Neural progenitor cell (in vitro differentiated cells): ENCODE data around the gene EHD4. TPM values are rescaled to one million over a fixed set of nuclear protein-coding genes. Genes with fewer than 3 reads are reported as not detected.

ENCODE experiments used
- DNase-seq: peaks from one replicate; pipeline ENCODE4 v3.0.0-alpha.2; 2016; ENCODE audit warnings: low spot score
- H2AFZ ChIP-seq: fragments of 200-600 bp; sonication (generic); replicated peaks from 2 replicates; pipeline ENCODE4 v1.6.1; 2016; ENCODE audit warnings: antibody characterized with exemption
- H3F3A ChIP-seq: fragments of 200-600 bp; sonication (generic); 2 replicates; pipeline ENCODE4 v1.6.1; 2016; ENCODE audit warnings: antibody characterized with exemption, low read depth
- H3K27ac ChIP-seq: fragments of 200-600 bp; sonication (generic); 2 replicates; pipeline ENCODE4 v1.5.1; 2016; ENCODE audit warnings: mild to moderate bottlenecking
- H3K27me3 ChIP-seq: fragments of 200-600 bp; sonication (generic); 2 replicates; pipeline ENCODE4 v1.6.1; 2016; ENCODE audit warnings: mild to moderate bottlenecking, moderate library complexity
- H3K36me3 ChIP-seq: fragments of 200-600 bp; sonication (generic); 2 replicates; pipeline ENCODE4 v1.5.1; 2016
- H3K4me1 ChIP-seq: fragments of 200-600 bp; sonication (generic); 2 replicates; pipeline ENCODE4 v1.6.1; 2016; ENCODE audit warnings: mixed run types
- H3K4me2 ChIP-seq: fragments of 200-600 bp; sonication (generic); 2 replicates; pipeline ENCODE4 v1.6.1; 2016
- H3K4me3 ChIP-seq: fragments of 200-600 bp; sonication (generic); 2 replicates; pipeline ENCODE4 v1.5.1; 2016
- H3K79me2 ChIP-seq: fragments of 200-600 bp; sonication (generic); 2 replicates; pipeline ENCODE4 v1.6.1; 2016; ENCODE audit warnings: low read depth
- H3K9ac ChIP-seq: fragments of 200-600 bp; sonication (generic); 2 replicates; pipeline ENCODE4 v1.6.1; 2016
- H3K9me3 ChIP-seq: fragments of 200-600 bp; sonication (generic); 2 replicates; pipeline ENCODE4 v1.5.1; 2016; ENCODE audit warnings: low read depth
- H4K20me1 ChIP-seq: fragments of 200-600 bp; sonication (generic); 2 replicates; pipeline ENCODE4 v1.6.1; 2016; ENCODE audit warnings: low read depth
- H3K27ac Mint-ChIP-seq: 3 replicates; pipeline ENCODE4 v1.8.0; 2021; ENCODE audit warnings: mixed read lengths
- H3K27me3 Mint-ChIP-seq: 2 replicates; pipeline ENCODE4 v1.8.0; 2022; ENCODE audit warnings: low read depth, mild to moderate bottlenecking, inconsistent platforms, moderate library complexity, mixed read lengths; ENCODE audit not compliant: insufficient read depth
- H3K36me3 Mint-ChIP-seq: 3 replicates; pipeline ENCODE4 v1.8.0; 2021; ENCODE audit warnings: mixed read lengths
- H3K4me1 Mint-ChIP-seq: 3 replicates; pipeline ENCODE4 v1.8.0; 2021; ENCODE audit warnings: mixed read lengths
- H3K4me3 Mint-ChIP-seq: 3 replicates; pipeline ENCODE4 v1.8.0; 2021; ENCODE audit warnings: mild to moderate bottlenecking, moderate library complexity, mixed read lengths
- H3K9me3 Mint-ChIP-seq: 3 replicates; pipeline ENCODE4 v1.8.0; 2020; ENCODE audit warnings: mixed read lengths
- EZH2 ChIP-seq: fragments of 200-600 bp; sonication (generic); IDR thresholded peaks from 2 replicates; pipeline ENCODE4 v1.6.1; 2017; ENCODE audit warnings: antibody characterized with exemption, mild to moderate bottlenecking, moderate library complexity
- EZH2phosphoT487 ChIP-seq: fragments of 200-600 bp; sonication (generic); IDR thresholded peaks from 2 replicates; pipeline ENCODE4 v1.6.1; 2017; ENCODE audit warnings: antibody characterized with exemption
- total RNA-seq: library from RNA; depleted of rRNA; stranded (reverse); fragments of >200 nt; gene quantifications from 2 replicates; pipeline ENCODE4 v1.2.3, GENCODE V29; 2015; ENCODE audit warnings: low replicate concordance
- TF ChIP-seq, protein P1 (sequence below): fragments of 200-600 bp; sonication (generic); IDR thresholded peaks from 2 replicates; pipeline ENCODE4 v1.5.1; 2017; ENCODE audit warnings: antibody characterized with exemption, mild to moderate bottlenecking

The EHD4 gene
- total RNA-seq, 1 donor from 2014 or later, result 6.9 TPM

DNA sequence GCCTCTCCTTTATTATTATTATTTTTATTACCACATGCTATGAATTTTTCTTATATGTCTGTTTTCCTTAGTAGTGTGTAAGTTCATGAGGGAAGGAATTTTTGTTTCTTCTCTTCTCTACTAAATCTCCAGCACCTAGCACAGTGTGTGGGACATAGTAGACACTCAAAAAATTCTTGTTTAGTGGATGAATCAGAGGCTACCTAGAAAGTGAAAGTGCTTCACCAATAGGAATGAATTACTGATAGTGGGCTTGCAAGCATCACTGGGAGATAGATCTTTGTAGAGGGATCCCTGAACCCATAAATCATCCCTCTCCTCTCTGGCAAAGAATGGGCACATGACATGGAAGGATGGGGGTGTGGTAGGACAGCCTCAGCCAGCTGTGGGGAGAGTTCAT is 87.0 kb downstream of the EHD4 start:
- Mint-ChIP-seq H3K27me3 (peaks cover 13% of the 10 kb centered on the region), H3K9me3 (no peaks in the 10 kb centered on the region), H3K36me3 (peaks cover 4% of the 10 kb centered on the region), H3K4me1 (peaks cover 22% of the 10 kb centered on the region), H3K27ac (peak overlapping the region; percentile 54), H3K4me3 (no peak overlapping the region)
- Histone ChIP-seq H3K4me1 (peaks cover 24% of the 10 kb centered on the region), H4K20me1 (no peaks in the 10 kb centered on the region), H3K79me2 (no peaks in the 10 kb centered on the region), H3K36me3 (no peaks in the 10 kb centered on the region), H3K27me3 (peaks cover 44% of the 10 kb centered on the region), H3K9me3 (no peaks in the 10 kb centered on the region), H3K9ac (no peak overlapping the region), H3K27ac (no peak overlapping the region), H3K4me3 (no peak overlapping the region), H2AFZ (no peak overlapping the region), H3F3A (peaks cover 5% of the 10 kb centered on the region), H3K4me2 (no peak overlapping the region)
- TF ChIP-seq EZH2 (no peak), EZH2phosphoT487 (no peak)
- TF ChIP-seq, protein P1, sequence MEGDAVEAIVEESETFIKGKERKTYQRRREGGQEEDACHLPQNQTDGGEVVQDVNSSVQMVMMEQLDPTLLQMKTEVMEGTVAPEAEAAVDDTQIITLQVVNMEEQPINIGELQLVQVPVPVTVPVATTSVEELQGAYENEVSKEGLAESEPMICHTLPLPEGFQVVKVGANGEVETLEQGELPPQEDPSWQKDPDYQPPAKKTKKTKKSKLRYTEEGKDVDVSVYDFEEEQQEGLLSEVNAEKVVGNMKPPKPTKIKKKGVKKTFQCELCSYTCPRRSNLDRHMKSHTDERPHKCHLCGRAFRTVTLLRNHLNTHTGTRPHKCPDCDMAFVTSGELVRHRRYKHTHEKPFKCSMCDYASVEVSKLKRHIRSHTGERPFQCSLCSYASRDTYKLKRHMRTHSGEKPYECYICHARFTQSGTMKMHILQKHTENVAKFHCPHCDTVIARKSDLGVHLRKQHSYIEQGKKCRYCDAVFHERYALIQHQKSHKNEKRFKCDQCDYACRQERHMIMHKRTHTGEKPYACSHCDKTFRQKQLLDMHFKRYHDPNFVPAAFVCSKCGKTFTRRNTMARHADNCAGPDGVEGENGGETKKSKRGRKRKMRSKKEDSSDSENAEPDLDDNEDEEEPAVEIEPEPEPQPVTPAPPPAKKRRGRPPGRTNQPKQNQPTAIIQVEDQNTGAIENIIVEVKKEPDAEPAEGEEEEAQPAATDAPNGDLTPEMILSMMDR, result no peak
- no peak for DNase-seq

DNA sequence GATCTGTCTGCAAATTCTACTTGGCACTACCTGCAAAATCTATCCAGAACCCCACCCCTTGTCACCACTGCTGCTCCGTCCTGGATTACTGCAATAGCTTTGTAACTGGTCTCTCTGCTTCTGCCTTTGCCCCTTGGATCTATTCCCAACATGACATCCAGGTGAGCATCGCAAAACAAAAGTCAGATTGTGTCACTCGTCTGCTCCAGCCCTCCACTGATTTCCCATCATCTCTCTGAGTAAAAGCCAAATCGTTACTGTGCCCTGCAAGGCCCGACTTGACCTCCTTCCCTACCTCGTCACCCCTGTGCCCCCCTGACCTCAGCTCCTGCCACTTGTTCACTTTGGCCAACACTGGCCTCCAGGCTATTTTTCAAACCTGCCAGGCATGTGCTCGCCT is 87.9 kb downstream of the EHD4 start:
- peaks cover 15% of the 10 kb centered on the region for H3K27me3 Mint-ChIP-seq
- no peak for TF ChIP-seq EZH2phosphoT487

DNA sequence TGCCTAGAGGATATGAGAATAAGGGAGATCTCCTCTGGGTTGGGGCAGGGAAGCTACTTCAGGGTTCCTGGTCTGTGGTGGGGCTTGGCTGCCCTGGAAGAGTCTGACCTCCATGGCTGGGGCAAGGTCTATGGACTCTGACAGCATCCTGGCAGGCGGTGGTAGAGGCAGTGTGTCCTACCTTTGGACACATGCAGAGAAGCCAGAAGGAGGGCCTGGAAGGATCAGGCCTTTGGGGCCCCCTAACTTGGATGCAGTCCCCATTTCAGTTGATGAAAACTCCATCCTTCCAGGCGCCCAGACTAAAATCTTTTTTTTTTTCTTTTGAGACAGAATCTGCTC is 88.9 kb downstream of the EHD4 start:
- peaks cover 14% of the 10 kb centered on the region for H3K27me3 Mint-ChIP-seq
- H4K20me1 ChIP-seq, result no peaks in the 10 kb centered on the region
- no peak overlapping the region for H3K27ac ChIP-seq

More for the DNA sequence above, 87.9 kb downstream of the EHD4 start:
- Histone ChIP-seq H3K36me3 (no peaks in the 10 kb centered on the region), H2AFZ (no peak overlapping the region), H3K4me3 (no peak overlapping the region), H3K4me2 (no peak overlapping the region), H3K27me3 (peaks cover 53% of the 10 kb centered on the region), H3K79me2 (no peaks in the 10 kb centered on the region), H3K9ac (no peak overlapping the region), H3K9me3 (no peaks in the 10 kb centered on the region), H3K27ac (no peak overlapping the region), H3K4me1 (peaks cover 24% of the 10 kb centered on the region), H4K20me1 (no peaks in the 10 kb centered on the region), H3F3A (peaks cover 5% of the 10 kb centered on the region)
- Mint-ChIP-seq H3K27ac (no peak overlapping the region), H3K4me1 (peaks cover 24% of the 10 kb centered on the region), H3K4me3 (no peak overlapping the region), H3K36me3 (peaks cover 4% of the 10 kb centered on the region), H3K9me3 (no peaks in the 10 kb centered on the region)
- no peak for DNase-seq

More for the DNA sequence above, 88.9 kb downstream of the EHD4 start:
- H3K4me1 ChIP-seq, result peaks cover 24% of the 10 kb centered on the region
- no peak for DNase-seq
- Mint-ChIP-seq H3K4me3 (no peak overlapping the region), H3K36me3 (peaks cover 4% of the 10 kb centered on the region), H3K4me1 (peaks cover 24% of the 10 kb centered on the region), H3K27ac (no peak overlapping the region), H3K9me3 (no peaks in the 10 kb centered on the region)
- H3K27me3 ChIP-seq, result peaks cover 57% of the 10 kb centered on the region
- no peak overlapping the region for H3K9ac ChIP-seq
- H3K4me2 ChIP-seq, result no peak overlapping the region
- no peak overlapping the region for H3K4me3 ChIP-seq
- H3F3A ChIP-seq, result peaks cover 5% of the 10 kb centered on the region
- H3K79me2 ChIP-seq, result no peaks in the 10 kb centered on the region
- H3K36me3 ChIP-seq, result no peaks in the 10 kb centered on the region
- no peak for TF ChIP-seq EZH2phosphoT487
- TF ChIP-seq EZH2, result no peak
- TF ChIP-seq, protein P1, result no peak
- no peaks in the 10 kb centered on the region for H3K9me3 ChIP-seq
- no peak overlapping the region for H2AFZ ChIP-seq
